Sigmoid colon (tissue), 7 donors: ENCODE data around the gene P2RY11. TPM values are rescaled to one million over a fixed set of nuclear protein-coding genes. Genes with fewer than 3 reads are reported as not detected.

Experiments
- DNase-seq: peaks from one replicate; pipeline ENCODE4 v3.0.0-alpha.2; 2019
- H3K27ac ChIP-seq, 4 donors: fragments of 200-600 bp; sonication (generic); one replicate each; pipeline ENCODE4 v1.5.1; 2016 to 2019; ENCODE audit warnings: mild to moderate bottlenecking in 1 of 4
- H3K27me3 ChIP-seq, 3 donors: fragments of 200-600 bp; sonication (generic); one replicate each; pipeline ENCODE4 v1.5.1; 2019; ENCODE audit warnings: mild to moderate bottlenecking in 1 of 3
- H3K36me3 ChIP-seq, 4 donors: fragments of 200-600 bp; sonication (generic); one replicate each; pipeline ENCODE4 v1.5.1; 2016 to 2019
- H3K4me1 ChIP-seq, 4 donors: fragments of 200-600 bp; sonication (generic); one replicate each; pipeline ENCODE4 v1.5.1; 2017 to 2019
- H3K4me3 ChIP-seq, 4 donors: fragments of 200-600 bp; sonication (generic); one replicate each; pipeline ENCODE4 v1.5.1; 2017 to 2019; ENCODE audit warnings: mild to moderate bottlenecking in 2 of 4, moderate library complexity in 1 of 4
- H3K9me3 ChIP-seq, 4 donors: fragments of 200-600 bp in 3 of 4; sonication (generic) in 3 of 4; one replicate each; pipeline versions ENCODE4 v1.5.1 to v1.6.1; 2013 to 2019
- EP300 ChIP-seq, 4 donors: sonication (generic); formaldehyde crosslinking; IDR thresholded peaks; one replicate each; pipeline ENCODE4 v1.6.1; 2017; ENCODE audit warnings: antibody characterized with exemption in 4 of 4
- POLR2A ChIP-seq, 2 donors: fragments of 450-650 bp; IDR thresholded peaks; one replicate each; pipeline ENCODE4 v1.6.1; 2016; ENCODE audit warnings: antibody characterized with exemption in 2 of 2, mild to moderate bottlenecking in 2 of 2, moderate library complexity in 2 of 2
- POLR2AphosphoS5 ChIP-seq, 4 donors: sonication (generic); formaldehyde crosslinking; IDR thresholded peaks; one replicate each; pipeline ENCODE4 v1.6.1; 2017; ENCODE audit warnings: antibody characterized with exemption in 4 of 4
- WGBS, 2 donors: extraction: QIAGEN DNeasy Blood & Tissue Kit; methylation state at CpG; one replicate each; pipeline ENCODE4 v1.1.7; 2013; 5-methylcytosine and 5-hydroxymethylcytosine counted together
- intact Hi-C: fragments of 100-400 bp; cut with DNase I; formaldehyde crosslinking; loops from one replicate; pipeline ENCODE4 v1.15.1; 2023
- polyA plus RNA-seq, 3 donors: library from polyadenylated mRNA; stranded (reverse); fragments of 200-250 nt; gene quantifications; one replicate each; pipeline ENCODE4 v1.2.3, GENCODE V29; 2013
- total RNA-seq, 4 donors: library from RNA; depleted of rRNA; stranded (reverse); fragments of >200 nt; gene quantifications; one replicate each; pipeline ENCODE4 v1.1.0, GENCODE V29; 2016
- TF ChIP-seq, protein P1 (sequence below), 4 experiments: fragments of 450-650 bp in 3 of 4; fragments of 200-600 bp in 1 of 4; IDR thresholded peaks; one replicate each; pipeline ENCODE4 v1.5.1; 2016 to 2019; ENCODE audit warnings: antibody characterized with exemption in 4 of 4, mild to moderate bottlenecking in 3 of 4, moderate library complexity in 2 of 4
- donor health status: healthy with polysubstance abuse.
- donor health status: Bipolar disorder and iron deficiency.
- donor health status: healthy.

Gene P2RY11
- total and polyA plus RNA-seq, 7 donors: 1.2 to 18.5 (median 3.9) TPM

GRCh38 chr19:10074153-10074552 lies 37.3 kb upstream of the P2RY11 start:
- no peaks in the 10 kb centered on the region for H3K27me3 ChIP-seq
- H3K4me3 ChIP-seq: no peak overlapping the region
- TF ChIP-seq POLR2AphosphoS5 (IDR thresholded peaks at IDR 0.05): no peak
- no peak for TF ChIP-seq EP300 (IDR thresholded peaks at IDR 0.05)
- TF ChIP-seq, protein P1, sequence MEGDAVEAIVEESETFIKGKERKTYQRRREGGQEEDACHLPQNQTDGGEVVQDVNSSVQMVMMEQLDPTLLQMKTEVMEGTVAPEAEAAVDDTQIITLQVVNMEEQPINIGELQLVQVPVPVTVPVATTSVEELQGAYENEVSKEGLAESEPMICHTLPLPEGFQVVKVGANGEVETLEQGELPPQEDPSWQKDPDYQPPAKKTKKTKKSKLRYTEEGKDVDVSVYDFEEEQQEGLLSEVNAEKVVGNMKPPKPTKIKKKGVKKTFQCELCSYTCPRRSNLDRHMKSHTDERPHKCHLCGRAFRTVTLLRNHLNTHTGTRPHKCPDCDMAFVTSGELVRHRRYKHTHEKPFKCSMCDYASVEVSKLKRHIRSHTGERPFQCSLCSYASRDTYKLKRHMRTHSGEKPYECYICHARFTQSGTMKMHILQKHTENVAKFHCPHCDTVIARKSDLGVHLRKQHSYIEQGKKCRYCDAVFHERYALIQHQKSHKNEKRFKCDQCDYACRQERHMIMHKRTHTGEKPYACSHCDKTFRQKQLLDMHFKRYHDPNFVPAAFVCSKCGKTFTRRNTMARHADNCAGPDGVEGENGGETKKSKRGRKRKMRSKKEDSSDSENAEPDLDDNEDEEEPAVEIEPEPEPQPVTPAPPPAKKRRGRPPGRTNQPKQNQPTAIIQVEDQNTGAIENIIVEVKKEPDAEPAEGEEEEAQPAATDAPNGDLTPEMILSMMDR (IDR thresholded peaks at IDR 0.05): no peak
- WGBS, 2 donors: 43 to 65% methylated on average over 2 of the region's 2 CpGs
- intact Hi-C loops: no loop called here
- H3K36me3 ChIP-seq: no peaks in the 10 kb centered on the region
- no peaks in the 10 kb centered on the region for H3K4me1 ChIP-seq
- DNase-seq: no peak
- peaks cover 0 to 2% (median under 1%) of the 10 kb centered on the region in 4 donors for H3K9me3 ChIP-seq
- no peak overlapping the region for H3K27ac ChIP-seq

DNA sequence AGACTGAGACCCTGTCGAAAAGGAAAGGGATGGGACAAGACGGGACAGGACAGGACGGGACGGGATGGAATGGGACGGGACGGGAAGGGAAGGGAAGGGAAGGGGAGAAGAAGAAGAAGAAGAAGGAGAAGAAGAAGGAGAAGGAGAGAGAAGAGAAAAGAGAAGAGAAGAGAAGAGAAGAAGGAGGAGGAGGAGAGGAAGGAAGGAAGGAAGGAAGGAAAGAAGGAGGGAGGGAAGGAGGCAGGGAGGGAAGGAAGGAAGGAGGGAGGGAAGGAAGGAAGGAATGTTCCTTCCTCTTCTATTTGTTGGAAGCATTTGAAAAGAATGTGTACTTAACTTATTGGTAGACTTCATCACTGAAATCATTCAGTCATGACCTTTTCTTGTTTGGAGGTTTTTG lies 35.0 kb upstream of the P2RY11 start:
- H3K27me3 ChIP-seq: no peaks in the 10 kb centered on the region
- H3K27ac ChIP-seq: no peak overlapping the region
- H3K4me3 ChIP-seq: no peak overlapping the region
- DNase-seq: no peak
- intact Hi-C loops: no loop called here
- no peaks in the 10 kb centered on the region for H3K4me1 ChIP-seq
- 77 to 81% methylated on average over 6 of the region's 6 CpGs for WGBS, 2 donors
- H3K9me3 ChIP-seq: peaks cover 0 to 2% (median under 1%) of the 10 kb centered on the region in 4 donors
- TF ChIP-seq, protein P1 (IDR thresholded peaks at IDR 0.05): no peak
- TF ChIP-seq POLR2AphosphoS5 (IDR thresholded peaks at IDR 0.05) (no peak), EP300 (IDR thresholded peaks at IDR 0.05) (no peak), POLR2A (IDR thresholded peaks at IDR 0.05) (no peak)
- H3K36me3 ChIP-seq: no peaks in the 10 kb centered on the region

- no peak for DNase-seq
- Histone ChIP-seq H3K4me1 (no peaks in the 10 kb centered on the region), H3K27ac (no peak overlapping the region), H3K4me3 (no peak overlapping the region), H3K36me3 (no peaks in the 10 kb centered on the region), H3K9me3 (peaks cover 0 to 2% (median under 1%) of the 10 kb centered on the region in 4 donors), H3K27me3 (no peaks in the 10 kb centered on the region)
- WGBS, 2 donors: 54 to 70% methylated on average over 8 of the region's 8 CpGs
- intact Hi-C loops: no loop called here
- TF ChIP-seq POLR2A (IDR thresholded peaks at IDR 0.05) (no peak), POLR2AphosphoS5 (IDR thresholded peaks at IDR 0.05) (no peak), EP300 (IDR thresholded peaks at IDR 0.05) (no peak)
- TF ChIP-seq, protein P1 (IDR thresholded peaks at IDR 0.05): no peak
Measured at GRCh38 chr19:10078329-10078728, 33.2 kb upstream of the P2RY11 start.

DNA sequence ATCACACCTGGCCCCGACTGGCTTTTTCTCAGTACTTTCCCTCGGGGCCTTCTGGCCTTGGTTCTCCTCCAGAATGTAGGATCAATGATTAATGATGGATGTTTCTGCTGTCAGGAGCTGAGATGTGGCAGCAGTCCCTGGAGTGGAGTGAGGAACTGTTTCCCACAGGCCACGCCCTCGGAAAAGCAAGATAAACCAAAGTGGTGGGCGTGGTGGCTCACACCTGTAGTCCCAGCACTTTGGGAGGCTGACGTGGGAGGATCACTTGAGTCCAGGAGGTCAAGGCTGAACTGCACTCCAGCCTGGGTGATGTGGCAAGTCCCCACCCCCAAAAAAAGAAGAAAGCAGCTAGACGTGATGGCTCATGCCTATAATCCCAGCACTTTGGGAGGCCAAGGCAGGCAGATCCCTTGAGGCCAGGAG lies 32.5 kb upstream of the P2RY11 start:
- H3K36me3 ChIP-seq: no peaks in the 10 kb centered on the region
- no peak for DNase-seq
- 23 to 66% methylated on average over 7 of the region's 7 CpGs for WGBS, 2 donors
- H3K9me3 ChIP-seq: peaks cover 0 to 2% (median under 1%) of the 10 kb centered on the region in 4 donors
- no peaks in the 10 kb centered on the region for H3K4me1 ChIP-seq
- no peak overlapping the region for H3K27ac ChIP-seq
- no peaks in the 10 kb centered on the region for H3K27me3 ChIP-seq
- H3K4me3 ChIP-seq: no peak overlapping the region
- intact Hi-C loops: no loop called here
- TF ChIP-seq, protein P1 (IDR thresholded peaks at IDR 0.05): no peak
- TF ChIP-seq EP300 (IDR thresholded peaks at IDR 0.05) (no peak), POLR2AphosphoS5 (IDR thresholded peaks at IDR 0.05) (no peak), POLR2A (IDR thresholded peaks at IDR 0.05) (no peak)

- DNase-seq: no peak
- Histone ChIP-seq H3K36me3 (peaks cover 0 to under 1% (median 0%) of the 10 kb centered on the region in 4 donors), H3K4me3 (no peak overlapping the region), H3K27me3 (no peaks in the 10 kb centered on the region), H3K9me3 (no peaks in the 10 kb centered on the region), H3K4me1 (peaks cover 0 to 18% (median 8%) of the 10 kb centered on the region in 4 donors), H3K27ac (no peak overlapping the region)
- TF ChIP-seq POLR2AphosphoS5 (IDR thresholded peaks at IDR 0.05): no peak
- intact Hi-C loops: no loop called here
- 72 to 85% methylated on average over 9 of the region's 9 CpGs for WGBS, 2 donors
Measured at GRCh38 chr19:10083911-10084310, 27.6 kb upstream of the P2RY11 start.
